Tracheal epithelial cell (primary cell): Measurements from ENCODE around the gene SCAND1. TPM values are rescaled to one million over a fixed set of nuclear protein-coding genes. Genes with fewer than 3 reads are reported as not detected.

ENCODE experiments used
- total RNA-seq: library from RNA; depleted of rRNA; stranded (reverse); fragments of >200 nt; gene quantifications from 2 replicates; pipeline ENCODE4 v1.2.1, GENCODE V29; 2014

The SCAND1 gene
- total RNA-seq = 70.3 and 86.3 TPM in 2 replicates

GRCh38 chr20:35954200-35954906 lies at the start of gene SCAND1:
TSS of gene SCAND1 (minus strand) at chr20:35954502. CDS start at chr20:35954284, 218 bp downstream.

GRCh38 chr20:35967979-35968640 lies 13.8 kb upstream of the SCAND1 start, which contains the start of gene CNBD2:
TSS of gene CNBD2 (plus strand) at chr20:35968590. CDS start at chr20:35968763, 173 bp downstream.

Other genes with a start within 250 kb of the SCAND1 start
- gene RBM39, start 212.2 kb downstream of the SCAND1 start, total RNA-seq = 189 and 196 TPM in 2 replicates
- gene PHF20, start 182.5 kb downstream of the SCAND1 start, total RNA-seq = 23.0 and 28.0 TPM in 2 replicates
- gene CNBD2, start 14.1 kb upstream of the SCAND1 start, total RNA-seq = 0.64 and 0.96 TPM in 2 replicates
- 3.4 and 7.2 TPM in 2 replicates for gene EPB41L1, start 200.2 kb upstream of the SCAND1 start, total RNA-seq